Endothelial cell of umbilical vein (primary cell): ENCODE data around the gene KLC3. TPM values are rescaled to one million over a fixed set of nuclear protein-coding genes. Genes with fewer than 3 reads are reported as not detected.

Experiments used
- BruUV-seq: library from RNA; stranded (reverse); fragments of 400-500 nt; replicated peaks from 2 replicates; lab custom pipeline; 2021; lab: Mats Ljungman, UMichigan
- CTCF ChIA-PET: fragments of 300-600, 350-600 bp; sonication (Branson Sonifier 250); formaldehyde crosslinking; loops from one replicate; lab custom pipeline; 2021; ENCODE audit warnings: antibody characterized with exemption, inconsistent platforms; lab: Charles Lee
- POLR2A ChIA-PET: fragments of 300-600, 350-600 bp; sonication (Branson Sonifier 250); formaldehyde crosslinking; loops from one replicate; lab custom pipeline; 2021; ENCODE audit warnings: antibody characterized with exemption, inconsistent platforms; lab: Charles Lee
- DNase-seq: peaks from one replicate; pipeline ENCODE4 v3.0.0-alpha.2; 2011; ENCODE audit warnings: low read depth, low spot score
- FAIRE-seq: peaks from 2 replicates; lab custom pipeline; 2011; peaks lifted over from hg19 to GRCh38; lab: Jason Lieb, UNC
- H2AFZ ChIP-seq: 2 replicates; pipeline ENCODE4 v1.6.0; 2012; ENCODE audit warnings: low read depth, low read length, control low read depth, inconsistent platforms
- H3K27ac ChIP-seq: 2 replicates; pipeline ENCODE4 v1.5.1; 2011; ENCODE audit warnings: low read depth, mild to moderate bottlenecking, control low read depth, low read length, moderate library complexity; ENCODE audit not compliant: insufficient read depth
- H3K27me3 ChIP-seq, 2 experiments: 2 replicates each; pipeline versions ENCODE4 v1.6.0 to v1.6.1; 2011; ENCODE audit warnings: low read length in 2 of 2, mixed read lengths in 1 of 2; ENCODE audit not compliant: control insufficient read depth in 2 of 2, insufficient read depth in 2 of 2
- H3K36me3 ChIP-seq, 2 experiments: 2 replicates in 1 of 2; 3 replicates in 1 of 2; pipeline ENCODE4 v1.5.1; 2011; ENCODE audit warnings: low read length in 2 of 2, mild to moderate bottlenecking in 1 of 2, moderate library complexity in 1 of 2; ENCODE audit not compliant: control insufficient read depth in 2 of 2, insufficient read depth in 2 of 2; ENCODE audit errors: extremely low read depth in 1 of 2
- H3K4me1 ChIP-seq: 3 replicates; pipeline ENCODE4 v1.5.1; 2011; ENCODE audit warnings: mild to moderate bottlenecking, low read length; ENCODE audit not compliant: control insufficient read depth, insufficient read depth; ENCODE audit errors: extremely low read depth
- H3K4me2 ChIP-seq: 2 replicates; pipeline ENCODE4 v1.6.1; 2011; ENCODE audit warnings: low read length, control low read depth, mixed read lengths; ENCODE audit not compliant: insufficient read depth
- H3K4me3 ChIP-seq, 3 experiments: fragments of 200-600 bp in 1 of 3; sonication (generic), shearing (Covaris generic) in 1 of 3; replicated peaks in 1 of 3; 2 replicates each; pipeline ENCODE4 v1.5.1; 2011 to 2016; ENCODE audit warnings: control low read depth in 3 of 3, low read length in 3 of 3, mild to moderate bottlenecking in 2 of 3, inconsistent platforms in 1 of 3, low read depth in 1 of 3, moderate library complexity in 1 of 3; ENCODE audit not compliant: insufficient read depth in 1 of 3
- H3K79me2 ChIP-seq: 2 replicates; pipeline ENCODE4 v1.6.0; 2012; ENCODE audit warnings: low read length, inconsistent platforms; ENCODE audit not compliant: control insufficient read depth, insufficient read depth
- H3K9ac ChIP-seq: replicated peaks from 2 replicates; pipeline ENCODE3; 2011; ENCODE audit warnings: low read length, control low read depth; ENCODE audit not compliant: insufficient read depth; ENCODE audit errors: extremely low read depth
- H3K9me1 ChIP-seq: replicated peaks from 3 replicates; pipeline ENCODE4 v1.6.0; 2011; ENCODE audit warnings: mild to moderate bottlenecking, low read length; ENCODE audit not compliant: control insufficient read depth, insufficient read depth; ENCODE audit errors: extremely low read depth
- H3K9me3 ChIP-seq: replicated peaks from 2 replicates; pipeline ENCODE4 v1.5.1; 2012; ENCODE audit warnings: low read length, inconsistent platforms; ENCODE audit not compliant: control insufficient read depth, insufficient read depth
- H4K20me1 ChIP-seq: replicated peaks from 2 replicates; pipeline ENCODE3; 2011; ENCODE audit warnings: mild to moderate bottlenecking, low read length; ENCODE audit not compliant: control insufficient read depth, insufficient read depth; ENCODE audit errors: extremely low read depth
- FOS ChIP-seq: IDR thresholded peaks from 2 replicates; pipeline ENCODE4 v1.6.1; 2011; ENCODE audit warnings: mild to moderate bottlenecking, low read length, moderate library complexity, borderline replicate concordance; ENCODE audit not compliant: insufficient read depth
- GATA2 ChIP-seq: IDR thresholded peaks from 2 replicates; pipeline ENCODE4 v1.7.0; 2011; ENCODE audit warnings: low read depth, mild to moderate bottlenecking, moderate library complexity, mixed read lengths, low read length; ENCODE audit not compliant: insufficient read length, insufficient read depth
- JUN ChIP-seq: IDR thresholded peaks from 2 replicates; pipeline ENCODE4 v1.6.1; 2011; ENCODE audit warnings: borderline replicate concordance, low read depth; ENCODE audit not compliant: insufficient read length, insufficient read depth
- MAX ChIP-seq: IDR thresholded peaks from 2 replicates; pipeline ENCODE4 v1.6.1; 2011; ENCODE audit not compliant: insufficient read depth, insufficient read length
- MYC ChIP-seq: IDR thresholded peaks from one replicate; pipeline ENCODE4 v1.6.1; 2011; ENCODE audit warnings: mild to moderate bottlenecking, low read depth, low read length
- POLR2A ChIP-seq: IDR thresholded peaks from 2 replicates; pipeline ENCODE4 v1.6.1; 2012; ENCODE audit warnings: low read depth, mild to moderate bottlenecking, control low read depth, low read length
- POLR2AphosphoS5 ChIP-seq: IDR thresholded peaks from 2 replicates; pipeline ENCODE4 v1.6.1; 2012; ENCODE audit warnings: low read depth, mild to moderate bottlenecking, control low read depth, low read length, moderate library complexity; ENCODE audit not compliant: insufficient read depth
- dilution Hi-C: fragments of 300-500 bp; cut with MboI; formaldehyde crosslinking; loops from one replicate; pipeline ENCODE4 v1.15.0; 2019; ENCODE audit warnings: low sequenced_read_pairs; ENCODE audit not compliant: extremely low pct_ligation_motif_present
- intact Hi-C: fragments of 100-400 bp; cut with micrococcal nuclease; formaldehyde crosslinking; loops from one replicate; pipeline ENCODE4 v1.10.0; 2022
- polyA plus RNA-seq, 4 experiments: library from polyadenylated mRNA; depleted of rRNA in 3 of 4; stranded (reverse) in 3 of 4; unstranded in 1 of 4; fragments of >200 nt; gene quantifications; 2 replicates each; pipeline versions ENCODE4 v1.2.1 to v1.2.3, GENCODE V29; 2011 to 2012; ENCODE audit warnings: missing spikeins in 1 of 4
- total RNA-seq: library from RNA; stranded (reverse); gene quantifications from 2 replicates; pipeline ENCODE4 v1.2.3, GENCODE V29; 2021
- TF ChIP-seq, protein P1 (sequence below), 2 donors: IDR thresholded peaks; 1 replicate in 1 of 2; 2 replicates in 1 of 2; pipeline ENCODE4 v1.5.1; 2011; ENCODE audit warnings: low read length in 2 of 2, mild to moderate bottlenecking in 2 of 2, moderate library complexity in 2 of 2, control low read depth in 1 of 2, inconsistent platforms in 1 of 2, low read depth in 1 of 2; ENCODE audit not compliant: insufficient read depth in 1 of 2; ENCODE audit errors: extremely low read depth in 1 of 2

Gene KLC3
- total and polyA plus RNA-seq, 2 donors (not counting 3 experiments of a cell fraction or from before 2014, with no cell fraction given), result not detected

GRCh38 chr19:45297674-45298073, 42.9 kb upstream of the KLC3 start:
- Histone ChIP-seq H3K27ac (no peak overlapping the region), H3K9ac (no peak overlapping the region), H3K27me3 (no peaks in the 10 kb centered on the region), H2AFZ (no peak overlapping the region), H3K9me1 (no peaks in the 10 kb centered on the region), H3K4me3 (no peak overlapping the region), H3K4me2 (no peak overlapping the region), H3K9me3 (no peaks in the 10 kb centered on the region), H4K20me1 (no peaks in the 10 kb centered on the region), H3K4me1 (no peaks in the 10 kb centered on the region), H3K79me2 (no peaks in the 10 kb centered on the region), H3K36me3 (peaks cover 0 to 10% of the 10 kb centered on the region in 2 experiments)
- ChIA-PET POLR2A (no interaction called here), CTCF (no interaction called here)
- FAIRE-seq (no peak), DNase-seq (no peak)
- no TSS peak for BruUV-seq
- TF ChIP-seq, protein P1, sequence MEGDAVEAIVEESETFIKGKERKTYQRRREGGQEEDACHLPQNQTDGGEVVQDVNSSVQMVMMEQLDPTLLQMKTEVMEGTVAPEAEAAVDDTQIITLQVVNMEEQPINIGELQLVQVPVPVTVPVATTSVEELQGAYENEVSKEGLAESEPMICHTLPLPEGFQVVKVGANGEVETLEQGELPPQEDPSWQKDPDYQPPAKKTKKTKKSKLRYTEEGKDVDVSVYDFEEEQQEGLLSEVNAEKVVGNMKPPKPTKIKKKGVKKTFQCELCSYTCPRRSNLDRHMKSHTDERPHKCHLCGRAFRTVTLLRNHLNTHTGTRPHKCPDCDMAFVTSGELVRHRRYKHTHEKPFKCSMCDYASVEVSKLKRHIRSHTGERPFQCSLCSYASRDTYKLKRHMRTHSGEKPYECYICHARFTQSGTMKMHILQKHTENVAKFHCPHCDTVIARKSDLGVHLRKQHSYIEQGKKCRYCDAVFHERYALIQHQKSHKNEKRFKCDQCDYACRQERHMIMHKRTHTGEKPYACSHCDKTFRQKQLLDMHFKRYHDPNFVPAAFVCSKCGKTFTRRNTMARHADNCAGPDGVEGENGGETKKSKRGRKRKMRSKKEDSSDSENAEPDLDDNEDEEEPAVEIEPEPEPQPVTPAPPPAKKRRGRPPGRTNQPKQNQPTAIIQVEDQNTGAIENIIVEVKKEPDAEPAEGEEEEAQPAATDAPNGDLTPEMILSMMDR (IDR thresholded peaks at IDR 0.05; ENCODE audit: extremely low read depth in 1 of 2, insufficient read depth in 1 of 2, low read depth in 1 of 2, low read length in 2 of 2), result no peak
- no peak for TF ChIP-seq POLR2A
- no peak for TF ChIP-seq JUN
- no peak for TF ChIP-seq MYC
- no peak for TF ChIP-seq FOS
- no peak for TF ChIP-seq MAX
- no peak for TF ChIP-seq POLR2AphosphoS5
- no peak for TF ChIP-seq GATA2
- dilution Hi-C loops (no loop called here), intact Hi-C loops (no loop called here)
